ENCODE measurements around the gene CASKIN2. TPM values are rescaled to one million over a fixed set of nuclear protein-coding genes. Genes with fewer than 3 reads are reported as not detected.

Gene CASKIN2
- total RNA-seq, 1 donor from 2014 or later: 42.3 TPM

DNA sequence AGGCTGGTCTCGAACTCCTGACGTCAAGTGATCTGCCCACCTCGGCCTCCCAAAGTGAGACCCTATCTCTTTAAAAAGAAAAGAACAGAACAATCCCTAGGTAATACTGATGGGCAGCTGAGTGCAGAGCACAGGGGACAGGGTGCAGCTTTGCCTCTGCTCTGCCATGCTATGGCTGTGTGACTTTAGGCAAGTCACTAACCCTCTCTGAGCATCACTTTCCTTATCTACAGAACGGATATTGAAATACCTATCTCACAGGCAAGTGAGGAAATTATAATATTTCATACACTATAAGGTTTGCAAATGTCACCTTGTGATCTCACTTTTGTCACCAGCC is 4.1 kb downstream of the CASKIN2 start:
- TF ChIP-seq, protein P1, sequence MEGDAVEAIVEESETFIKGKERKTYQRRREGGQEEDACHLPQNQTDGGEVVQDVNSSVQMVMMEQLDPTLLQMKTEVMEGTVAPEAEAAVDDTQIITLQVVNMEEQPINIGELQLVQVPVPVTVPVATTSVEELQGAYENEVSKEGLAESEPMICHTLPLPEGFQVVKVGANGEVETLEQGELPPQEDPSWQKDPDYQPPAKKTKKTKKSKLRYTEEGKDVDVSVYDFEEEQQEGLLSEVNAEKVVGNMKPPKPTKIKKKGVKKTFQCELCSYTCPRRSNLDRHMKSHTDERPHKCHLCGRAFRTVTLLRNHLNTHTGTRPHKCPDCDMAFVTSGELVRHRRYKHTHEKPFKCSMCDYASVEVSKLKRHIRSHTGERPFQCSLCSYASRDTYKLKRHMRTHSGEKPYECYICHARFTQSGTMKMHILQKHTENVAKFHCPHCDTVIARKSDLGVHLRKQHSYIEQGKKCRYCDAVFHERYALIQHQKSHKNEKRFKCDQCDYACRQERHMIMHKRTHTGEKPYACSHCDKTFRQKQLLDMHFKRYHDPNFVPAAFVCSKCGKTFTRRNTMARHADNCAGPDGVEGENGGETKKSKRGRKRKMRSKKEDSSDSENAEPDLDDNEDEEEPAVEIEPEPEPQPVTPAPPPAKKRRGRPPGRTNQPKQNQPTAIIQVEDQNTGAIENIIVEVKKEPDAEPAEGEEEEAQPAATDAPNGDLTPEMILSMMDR (conservative IDR thresholded peaks at IDR 0.05): no peak
- DNase-seq (ENCODE audit: low read depth, low spot score): no peak
- H3K4me3 Mint-ChIP-seq: peak overlapping the region; percentile 12
- H3K4me1 Mint-ChIP-seq: peaks cover 47% of the 10 kb centered on the region
- H3K9me3 Mint-ChIP-seq: no peaks in the 10 kb centered on the region
- H3K36me3 Mint-ChIP-seq (ENCODE audit: low read depth): no peaks in the 10 kb centered on the region
- H3K27ac Mint-ChIP-seq (ENCODE audit: unreplicated experiment): no peak overlapping the region
- H3K27me3 Mint-ChIP-seq (ENCODE audit: low read depth): no peaks in the 10 kb centered on the region

DNA sequence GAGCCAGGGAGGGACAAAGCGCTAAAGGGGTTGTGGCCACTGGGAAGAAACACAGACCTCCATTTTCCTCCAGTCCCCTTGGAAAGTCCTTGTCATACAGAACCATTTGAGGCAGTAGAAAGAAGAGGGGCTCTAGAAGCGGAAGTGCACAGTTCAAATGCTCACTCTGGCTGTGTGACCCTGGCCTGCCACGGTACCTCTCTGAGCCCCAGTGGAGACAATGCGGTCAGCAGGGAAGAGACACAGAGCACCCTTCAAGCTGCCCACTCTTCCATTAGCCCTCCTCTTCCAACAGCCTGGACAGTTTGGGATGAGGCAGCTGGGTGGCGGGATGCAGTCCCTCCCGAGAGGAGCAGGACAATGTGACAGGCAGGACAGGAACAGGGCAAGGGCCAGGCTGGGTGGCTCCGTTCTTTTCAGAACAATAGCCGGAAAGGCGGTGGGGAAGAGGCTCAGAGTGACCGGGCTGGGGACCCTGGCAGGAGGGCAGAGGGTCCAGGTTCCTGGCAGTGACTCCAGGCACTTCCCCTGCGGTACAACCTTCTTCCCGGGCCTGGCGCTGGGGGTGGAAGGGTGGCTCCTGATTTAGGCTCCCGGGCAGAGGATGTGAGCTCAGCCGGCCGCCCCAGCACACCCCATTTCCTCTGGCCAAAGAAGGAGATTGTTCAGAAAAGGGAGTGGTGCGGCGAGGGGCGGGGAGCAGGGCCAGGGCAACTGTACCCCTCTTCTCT is 5.6 kb downstream of the CASKIN2 start:
- H3K9me3 Mint-ChIP-seq: no peaks in the 10 kb centered on the region
- peaks cover 3% of the 10 kb centered on the region for H3K36me3 Mint-ChIP-seq (ENCODE audit: low read depth)
- H3K27me3 Mint-ChIP-seq (ENCODE audit: low read depth): no peaks in the 10 kb centered on the region
- peak overlapping the region; percentile 50 for H3K27ac Mint-ChIP-seq (ENCODE audit: unreplicated experiment)
- TF ChIP-seq, protein P1 (conservative IDR thresholded peaks at IDR 0.05): no peak
- H3K4me1 Mint-ChIP-seq: peaks cover 47% of the 10 kb centered on the region
- no peak for DNase-seq (ENCODE audit: low read depth, low spot score)
- peak overlapping the region; percentile 31 for H3K4me3 Mint-ChIP-seq

DNA sequence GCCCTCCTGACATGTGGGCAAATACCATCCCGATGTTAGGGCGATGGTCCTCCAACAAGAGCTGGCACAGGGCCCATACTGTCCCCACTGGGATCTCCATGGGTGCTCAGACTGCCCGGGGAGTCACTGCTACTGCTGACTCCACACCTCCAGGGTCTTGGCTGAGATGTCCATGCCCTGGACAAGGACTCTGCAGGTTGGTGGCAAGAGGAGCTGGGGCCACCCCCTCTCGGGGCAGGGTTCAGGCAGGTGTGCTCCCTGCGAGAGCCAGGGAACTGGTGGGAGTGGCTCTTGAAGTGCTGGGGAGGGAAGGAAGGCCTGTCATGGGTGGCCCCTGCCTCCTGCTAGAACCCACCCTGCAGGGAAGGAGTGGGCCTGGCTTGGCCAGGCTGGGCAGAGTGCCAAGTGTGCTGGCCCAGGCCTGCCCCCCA is 6.4 kb downstream of the CASKIN2 start:
- H3K27me3 Mint-ChIP-seq (ENCODE audit: low read depth): no peaks in the 10 kb centered on the region
- peaks cover 3% of the 10 kb centered on the region for H3K36me3 Mint-ChIP-seq (ENCODE audit: low read depth)
- H3K27ac Mint-ChIP-seq (ENCODE audit: unreplicated experiment): no peak overlapping the region
- DNase-seq (ENCODE audit: low read depth, low spot score): no peak
- H3K4me3 Mint-ChIP-seq: peak overlapping the region; percentile 56
- H3K9me3 Mint-ChIP-seq: no peaks in the 10 kb centered on the region
- H3K4me1 Mint-ChIP-seq: peaks cover 44% of the 10 kb centered on the region
- TF ChIP-seq, protein P1 (conservative IDR thresholded peaks at IDR 0.05): no peak

DNA sequence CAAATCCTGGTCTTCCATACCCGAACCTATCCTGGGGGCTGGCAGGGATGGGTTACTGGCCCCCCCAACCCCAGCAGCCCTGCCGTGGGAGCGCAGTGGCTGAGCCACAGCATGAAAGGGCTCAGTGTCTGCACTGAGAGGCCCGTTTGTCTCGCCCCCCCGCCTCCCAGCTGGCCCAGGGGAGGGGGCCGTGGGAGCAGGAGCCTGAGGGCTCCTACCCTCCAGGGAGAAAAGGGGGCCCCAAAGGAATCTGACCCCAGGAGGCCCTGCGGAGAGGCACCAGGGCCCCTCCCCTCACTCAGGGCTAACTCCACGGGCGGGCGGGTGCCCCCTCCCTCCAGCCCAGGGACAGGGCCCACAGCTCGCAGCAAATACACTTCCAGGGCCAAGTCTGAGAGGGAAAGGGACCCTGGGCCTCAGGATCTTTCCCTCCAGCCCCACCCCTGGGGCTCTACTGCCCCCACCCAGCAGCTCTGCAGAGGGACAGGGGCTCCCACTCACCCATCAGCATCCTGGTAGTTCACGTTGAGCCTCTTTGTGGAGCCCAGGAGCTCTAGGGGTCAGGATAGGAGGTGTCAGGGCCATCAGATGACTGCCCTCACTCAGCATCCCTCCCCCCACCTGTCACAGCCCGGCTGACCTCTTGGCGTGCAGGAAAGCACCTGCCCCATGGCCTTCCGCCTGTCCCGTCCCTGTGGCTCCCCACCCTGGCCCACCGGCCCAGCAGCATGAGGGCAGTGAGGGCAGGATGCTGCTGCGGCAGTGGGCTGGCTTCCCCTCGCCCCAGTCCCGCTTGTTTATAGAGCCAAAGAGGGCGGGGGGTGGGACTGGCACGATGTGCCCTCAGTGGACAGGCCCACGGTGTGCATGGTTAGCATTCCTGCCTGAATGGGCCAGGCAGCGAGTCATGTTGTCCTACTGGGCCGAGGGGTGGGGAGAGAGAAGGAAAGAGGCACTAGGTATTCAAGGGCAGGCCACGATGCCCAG is 7.3 kb downstream of the CASKIN2 start:
- TF ChIP-seq, protein P1 (conservative IDR thresholded peaks at IDR 0.05): no peak
- Mint-ChIP-seq H3K27me3 (ENCODE audit: low read depth) (no peaks in the 10 kb centered on the region), H3K4me3 (peak overlapping the region; percentile 56), H3K4me1 (peaks cover 38% of the 10 kb centered on the region), H3K36me3 (ENCODE audit: low read depth) (peaks cover 3% of the 10 kb centered on the region), H3K9me3 (no peaks in the 10 kb centered on the region), H3K27ac (ENCODE audit: unreplicated experiment) (peak overlapping the region; percentile 57)
- no peak for DNase-seq (ENCODE audit: low read depth, low spot score)

DNA sequence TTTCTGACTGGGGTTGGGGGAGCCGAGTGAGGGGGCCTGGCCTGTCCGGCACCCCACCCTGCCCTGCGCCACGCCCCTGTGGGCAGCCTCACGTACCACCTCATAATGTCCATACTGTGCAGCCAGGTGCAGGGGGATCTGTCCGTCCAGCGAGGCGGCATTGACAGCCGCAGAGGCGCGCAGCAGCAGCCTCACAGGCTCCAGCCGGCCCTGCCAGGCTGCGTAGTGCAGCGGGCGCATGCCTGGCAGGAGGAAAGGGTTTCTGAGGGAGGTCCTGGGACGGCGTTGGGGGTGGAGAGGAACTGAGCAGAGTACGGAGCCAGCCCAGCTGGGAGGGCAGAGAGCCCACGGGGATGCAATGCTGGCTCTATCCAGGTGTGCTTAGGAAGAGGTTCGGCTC is 8.4 kb downstream of the CASKIN2 start:
- Mint-ChIP-seq H3K27me3 (ENCODE audit: low read depth) (no peaks in the 10 kb centered on the region), H3K36me3 (ENCODE audit: low read depth) (peaks cover 3% of the 10 kb centered on the region), H3K4me3 (peak overlapping the region; percentile 74), H3K4me1 (peaks cover 28% of the 10 kb centered on the region), H3K9me3 (no peaks in the 10 kb centered on the region), H3K27ac (ENCODE audit: unreplicated experiment) (no peak overlapping the region)
- TF ChIP-seq, protein P1 (conservative IDR thresholded peaks at IDR 0.05): no peak
- no peak for DNase-seq (ENCODE audit: low read depth, low spot score)

All from neural crest cell (in vitro differentiated cells).